Left ventricle myocardium inferior (tissue), 1 donor: ENCODE results near the gene SEZ6L2. TPM values are rescaled to one million over a fixed set of nuclear protein-coding genes. Genes with fewer than 3 reads are reported as not detected.

Experiments
- DNase-seq: peaks from one replicate; pipeline ENCODE4 v3.0.0-alpha.2; 2020
- H3K27ac ChIP-seq: fragments of 200-600 bp; replicated peaks from 2 replicates; pipeline ENCODE4 v1.8.0; 2021
- H3K27me3 ChIP-seq: fragments of 200-600 bp; 2 replicates; pipeline ENCODE4 v1.8.0; 2021; ENCODE audit warnings: low read depth
- H3K36me3 ChIP-seq: fragments of 200-600 bp; 2 replicates; pipeline ENCODE4 v1.8.0; 2021
- H3K4me1 ChIP-seq: fragments of 200-600 bp; 2 replicates; pipeline ENCODE4 v1.8.0; 2021
- H3K4me3 ChIP-seq: fragments of 200-600 bp; 2 replicates; pipeline ENCODE4 v1.8.0; 2021; ENCODE audit warnings: mild to moderate bottlenecking, moderate library complexity
- H3K9me3 ChIP-seq: fragments of 200-600 bp; replicated peaks from 2 replicates; pipeline ENCODE4 v1.8.0; 2021
- CTCF ChIP-seq: fragments of 200-600 bp; IDR thresholded peaks from 2 replicates; pipeline ENCODE4 v1.8.0; 2021; ENCODE audit warnings: antibody characterized with exemption, mild to moderate bottlenecking, borderline replicate concordance
- intact Hi-C: fragments of 100-400 bp; cut with micrococcal nuclease; formaldehyde crosslinking; loops from one replicate; pipeline ENCODE4 v1.11.0; 2022
- total RNA-seq: library from RNA; stranded (reverse); fragmentation: NEBNext Ultra II Directional; extraction: Animal tissue kit (Norgen Biotek cat#: 25700); gene quantifications from one replicate; pipeline ENCODE4 v1.2.1, GENCODE V29; 2021
- donor health status: DM: no; HTN: yes; CAD: no; lungs with severe emphysema.

The SEZ6L2 gene
- total RNA-seq, 1 donor from 2014 or later, result 0.38 TPM

DNA sequence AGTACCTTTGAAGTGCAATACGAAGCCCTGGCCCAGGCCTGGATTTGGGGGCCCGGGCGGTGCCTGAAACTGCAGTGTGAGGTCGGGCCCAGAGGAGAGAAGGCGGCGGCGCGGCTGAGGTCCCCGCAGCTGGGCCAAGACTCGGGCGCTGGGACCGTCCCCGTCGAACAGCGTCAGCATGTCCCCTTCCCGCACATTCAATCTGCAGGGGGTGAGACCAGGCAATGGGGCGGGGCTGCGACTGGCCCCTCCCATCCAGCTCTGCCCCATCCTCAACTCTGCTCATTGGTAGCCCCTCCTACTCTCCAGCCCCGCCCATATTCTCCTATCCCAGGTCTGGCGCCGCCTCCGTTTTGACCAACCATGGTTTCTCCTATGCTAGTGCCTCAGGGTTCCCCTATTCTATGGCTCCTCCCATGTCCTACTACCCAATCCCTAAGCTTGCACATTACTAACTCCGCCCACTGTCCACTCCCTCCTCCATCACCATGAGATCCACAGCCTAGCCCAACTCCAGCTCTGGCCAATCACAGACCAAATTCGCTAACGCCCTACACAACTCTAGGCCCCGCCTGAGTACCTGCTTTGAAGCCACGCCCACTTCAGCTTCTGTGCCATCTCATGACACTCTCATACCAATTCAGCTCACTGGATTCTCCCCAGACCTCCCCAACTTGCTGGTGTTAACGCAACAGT lies 21.9 kb downstream of the SEZ6L2 start:
- H3K36me3 ChIP-seq, result no peaks in the 10 kb centered on the region
- peaks cover 62% of the 10 kb centered on the region for H3K27me3 ChIP-seq
- H3K4me1 ChIP-seq, result peaks cover 10% of the 10 kb centered on the region
- TF ChIP-seq CTCF, result no peak
- intact Hi-C loops, result no loop called here
- peak overlapping the region; percentile 49 for H3K4me3 ChIP-seq
- DNase-seq, result no peak
- no peaks in the 10 kb centered on the region for H3K9me3 ChIP-seq
- H3K27ac ChIP-seq, result no peak overlapping the region

DNA sequence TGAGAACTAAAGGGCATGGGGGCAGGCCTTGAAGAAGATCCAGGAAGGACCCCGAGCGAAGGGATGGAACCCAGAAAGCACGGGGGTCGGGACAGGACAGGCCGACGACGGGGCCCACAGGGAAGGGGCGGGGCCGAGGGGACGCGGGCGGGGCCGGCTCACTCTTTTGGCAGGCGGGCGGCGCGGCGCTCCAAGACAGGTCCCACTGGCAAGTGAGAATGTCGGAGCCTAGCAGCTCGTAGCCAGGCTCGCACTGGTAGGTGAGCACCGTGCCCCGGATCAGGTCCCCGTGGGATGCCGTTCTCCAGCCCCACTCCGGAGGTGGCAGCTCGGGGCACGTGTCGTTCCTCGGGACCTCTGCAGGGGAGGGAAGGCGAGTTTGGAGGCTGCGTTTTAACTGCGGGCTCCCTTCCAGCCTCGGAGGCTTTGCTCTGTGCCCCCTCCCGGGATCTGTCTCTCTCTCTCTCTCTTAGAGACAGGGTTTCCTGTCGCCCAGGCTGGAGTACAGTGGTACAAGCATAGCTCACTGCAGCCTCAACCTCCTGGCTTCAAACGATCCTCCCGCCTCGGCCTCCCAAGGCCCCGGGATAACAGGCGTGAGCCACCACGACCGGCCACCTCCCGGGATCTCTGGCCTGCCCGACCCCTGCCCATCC lies 22.6 kb downstream of the SEZ6L2 start:
- TF ChIP-seq CTCF, result no peak
- Histone ChIP-seq H3K9me3 (no peaks in the 10 kb centered on the region), H3K27me3 (peaks cover 62% of the 10 kb centered on the region), H3K4me1 (peaks cover 10% of the 10 kb centered on the region), H3K4me3 (peak overlapping the region; percentile 49), H3K27ac (no peak overlapping the region), H3K36me3 (no peaks in the 10 kb centered on the region)
- intact Hi-C loops, result no loop called here
- no peak for DNase-seq

DNA sequence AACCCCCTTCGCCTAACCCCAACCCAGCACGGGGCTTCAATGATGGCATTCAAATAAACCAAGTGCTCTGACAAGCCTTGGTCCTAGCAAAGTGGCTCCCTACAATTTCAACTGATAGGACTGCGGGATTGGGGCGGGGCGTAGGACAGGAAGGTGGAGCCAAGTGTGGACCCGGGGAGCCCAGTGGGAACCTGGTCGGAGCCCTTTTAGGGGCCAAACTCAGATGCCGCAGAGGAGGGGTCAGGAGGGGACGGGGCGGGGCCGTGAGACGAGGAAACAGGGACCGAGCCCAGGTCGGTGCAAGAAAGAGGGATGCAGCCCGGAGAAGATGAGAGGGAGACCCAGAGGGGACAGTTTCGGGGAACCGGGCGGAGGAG lies 23.1 kb downstream of the SEZ6L2 start:
- no peak for TF ChIP-seq CTCF
- DNase-seq, result no peak
- H3K36me3 ChIP-seq, result no peaks in the 10 kb centered on the region
- peaks cover 10% of the 10 kb centered on the region for H3K4me1 ChIP-seq
- H3K27ac ChIP-seq, result no peak overlapping the region
- H3K4me3 ChIP-seq, result peak overlapping the region; percentile 49
- intact Hi-C loops, result no loop called here
- peaks cover 62% of the 10 kb centered on the region for H3K27me3 ChIP-seq
- no peaks in the 10 kb centered on the region for H3K9me3 ChIP-seq

- peaks cover 10% of the 10 kb centered on the region for H3K4me1 ChIP-seq
- intact Hi-C loops, result no loop called here
- no peaks in the 10 kb centered on the region for H3K9me3 ChIP-seq
- H3K27me3 ChIP-seq, result peaks cover 57% of the 10 kb centered on the region
- no peak for DNase-seq
- no peaks in the 10 kb centered on the region for H3K36me3 ChIP-seq
- no peak for TF ChIP-seq CTCF
- H3K27ac ChIP-seq, result no peak overlapping the region
- H3K4me3 ChIP-seq, result no peak overlapping the region
Measured at GRCh38 chr16:29875206-29875605, 24.1 kb downstream of the SEZ6L2 start.

GRCh38 chr16:29873319-29873718 lies 26.0 kb downstream of the SEZ6L2 start:
- no peak for DNase-seq
- no peak overlapping the region for H3K4me3 ChIP-seq
- intact Hi-C loops, result no loop called here
- no peaks in the 10 kb centered on the region for H3K36me3 ChIP-seq
- no peak overlapping the region for H3K27ac ChIP-seq
- peaks cover 38% of the 10 kb centered on the region for H3K27me3 ChIP-seq
- H3K9me3 ChIP-seq, result no peaks in the 10 kb centered on the region
- H3K4me1 ChIP-seq, result peaks cover 10% of the 10 kb centered on the region
- TF ChIP-seq CTCF, result no peak
